Lung microvascular endothelial cell (primary cell): ENCODE results near the gene NXPH4. TPM values are rescaled to one million over a fixed set of nuclear protein-coding genes. Genes with fewer than 3 reads are reported as not detected.

Experiments
- DNase-seq, 2 donors: peaks; one replicate each; pipeline versions ENCODE4 v3.0.0 to v3.0.0-alpha.2; 2010; ENCODE audit warnings: low read depth in 2 of 2
- total RNA-seq: library from RNA; depleted of rRNA; stranded (reverse); fragments of >200 nt; gene quantifications from 2 replicates; pipeline ENCODE4 v1.2.1, GENCODE V29; 2014

Gene NXPH4
- total RNA-seq, 1 donor from 2014 or later = under 0.01 TPM

DNA sequence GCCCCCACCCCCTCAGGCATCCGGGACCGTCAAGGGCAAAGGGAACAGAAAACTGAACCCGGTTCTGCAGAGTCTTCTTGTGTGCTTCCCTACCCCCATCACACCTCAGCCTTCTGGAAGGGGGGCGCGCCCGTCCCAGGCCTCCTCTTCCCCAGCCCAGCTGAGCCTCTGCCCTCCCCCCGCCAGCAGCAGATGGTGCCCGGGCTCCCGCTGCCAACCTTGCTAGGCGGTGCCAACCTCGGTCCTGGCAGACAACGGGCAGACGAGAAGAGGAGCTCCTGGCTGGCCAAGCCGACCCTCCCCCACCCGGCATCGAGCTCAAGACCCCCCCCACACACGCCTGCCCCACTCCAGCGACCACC lies 25.7 kb downstream of the NXPH4 start:
- no peak for DNase-seq

DNA sequence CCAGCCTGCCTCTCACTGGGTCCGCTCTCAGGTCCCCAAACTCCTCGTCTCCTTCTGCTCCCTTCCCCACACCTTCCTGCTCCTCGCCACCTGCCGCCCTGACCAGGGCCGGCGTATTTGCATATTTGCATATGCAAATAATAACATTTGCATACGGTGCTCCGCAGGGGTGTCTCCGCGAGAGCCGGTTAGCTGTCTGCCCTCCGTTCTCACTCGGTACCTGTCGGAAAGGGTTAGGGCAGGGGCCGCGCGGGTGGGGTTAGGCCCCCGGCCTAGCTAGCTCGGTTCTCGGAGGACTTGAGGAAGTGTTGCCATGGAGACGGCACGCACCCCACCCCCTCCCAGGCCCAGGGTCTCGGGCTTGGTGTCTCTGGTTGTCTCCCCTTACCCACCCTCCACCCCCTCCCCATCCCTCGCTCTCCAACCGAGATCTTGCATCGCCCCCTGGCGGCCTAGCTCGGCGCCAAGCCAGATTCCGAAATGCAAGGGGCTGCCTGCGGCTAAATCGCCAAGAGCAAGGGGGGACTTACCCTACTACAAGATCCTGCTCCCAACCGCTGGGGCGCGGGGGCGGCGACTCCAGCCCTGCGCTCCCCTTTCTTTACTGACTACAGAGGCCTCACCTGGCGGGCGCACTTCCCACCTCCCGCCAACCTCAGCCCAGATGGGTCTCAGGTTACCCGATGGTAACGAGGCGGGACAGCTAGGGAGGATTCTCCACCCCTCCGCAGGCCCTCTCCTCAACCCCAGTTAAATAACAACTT lies 26.3 kb downstream of the NXPH4 start:
- DNase-seq = peak; percentile 51 to 64

DNA sequence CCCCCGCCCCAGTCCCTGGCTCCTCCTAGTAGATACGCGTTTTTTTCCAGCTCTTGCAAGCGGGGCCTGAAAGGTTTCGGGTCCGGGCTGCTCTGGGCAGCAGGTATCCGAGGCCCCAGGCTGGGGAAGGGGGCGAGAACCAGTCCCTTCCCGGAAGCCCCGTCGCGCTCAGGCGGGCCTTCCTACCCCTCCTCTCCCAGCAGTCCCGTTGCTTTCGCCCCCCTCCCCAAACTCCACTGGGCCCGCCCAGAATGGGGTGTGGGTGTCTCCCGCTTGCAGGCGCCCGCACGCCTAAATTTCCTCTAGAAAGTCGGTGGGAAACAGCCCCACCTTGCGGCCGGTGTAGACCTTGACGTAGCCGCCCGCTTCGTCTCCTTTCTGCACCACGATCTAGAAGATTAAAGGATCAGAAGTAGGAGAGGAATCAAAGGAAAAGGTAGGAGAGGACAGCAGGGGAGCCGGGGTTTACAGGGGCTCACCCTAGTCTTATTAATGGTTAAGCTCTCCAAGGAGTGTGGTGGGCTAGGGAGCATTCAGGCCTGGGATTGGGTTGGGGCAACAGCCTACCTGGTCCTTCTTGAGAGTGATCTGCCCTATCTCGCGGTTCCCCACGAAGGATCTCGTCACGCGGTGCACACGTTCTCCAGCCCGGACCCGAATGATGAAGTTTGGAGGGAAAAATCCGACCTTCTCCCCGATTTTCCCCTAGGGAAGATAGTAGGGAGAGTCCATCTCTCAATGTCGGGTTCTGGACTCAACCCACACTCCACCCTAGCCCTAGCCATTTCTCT lies 27.1 kb downstream of the NXPH4 start:
- peak; percentile 68 for DNase-seq

DNA sequence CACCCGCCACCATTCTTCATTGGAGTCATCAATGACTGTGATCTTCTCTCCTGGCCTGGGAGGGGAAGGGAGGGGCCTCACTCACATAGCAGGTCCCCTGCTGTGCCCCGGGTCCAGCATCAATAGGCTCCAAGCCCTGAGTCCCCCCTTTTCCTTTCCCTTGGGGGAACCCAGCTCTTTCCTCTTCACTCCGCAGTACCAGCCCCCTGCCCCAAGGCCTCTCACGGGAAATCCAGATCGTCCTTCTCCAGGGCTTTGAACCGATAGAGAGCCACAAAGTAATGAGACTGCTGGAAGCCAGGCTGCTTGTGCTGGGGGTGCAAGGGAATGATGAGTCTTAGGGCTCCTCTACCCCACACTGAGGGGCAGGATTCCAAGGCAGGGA lies 27.7 kb downstream of the NXPH4 start:
- no peak for DNase-seq

DNA sequence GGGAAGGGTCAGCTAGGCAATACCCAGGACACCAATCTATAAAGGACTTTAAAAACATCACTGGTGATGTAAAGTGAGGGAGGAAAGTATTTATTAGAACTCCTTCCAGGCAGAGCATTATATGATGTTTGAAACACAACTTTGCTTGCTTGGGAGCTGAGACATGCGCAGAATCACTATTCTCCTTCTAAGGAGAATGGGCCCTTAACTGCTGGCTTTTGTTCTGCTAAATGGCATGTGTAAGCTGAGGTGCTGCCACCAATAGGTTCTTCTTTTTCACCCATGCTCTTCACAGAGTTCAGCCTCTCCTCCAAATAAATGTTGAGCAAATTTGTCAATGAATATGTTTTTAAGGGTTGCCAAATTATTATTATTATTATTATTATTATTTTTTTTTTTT lies 30.4 kb downstream of the NXPH4 start:
- no peak for DNase-seq

DNA sequence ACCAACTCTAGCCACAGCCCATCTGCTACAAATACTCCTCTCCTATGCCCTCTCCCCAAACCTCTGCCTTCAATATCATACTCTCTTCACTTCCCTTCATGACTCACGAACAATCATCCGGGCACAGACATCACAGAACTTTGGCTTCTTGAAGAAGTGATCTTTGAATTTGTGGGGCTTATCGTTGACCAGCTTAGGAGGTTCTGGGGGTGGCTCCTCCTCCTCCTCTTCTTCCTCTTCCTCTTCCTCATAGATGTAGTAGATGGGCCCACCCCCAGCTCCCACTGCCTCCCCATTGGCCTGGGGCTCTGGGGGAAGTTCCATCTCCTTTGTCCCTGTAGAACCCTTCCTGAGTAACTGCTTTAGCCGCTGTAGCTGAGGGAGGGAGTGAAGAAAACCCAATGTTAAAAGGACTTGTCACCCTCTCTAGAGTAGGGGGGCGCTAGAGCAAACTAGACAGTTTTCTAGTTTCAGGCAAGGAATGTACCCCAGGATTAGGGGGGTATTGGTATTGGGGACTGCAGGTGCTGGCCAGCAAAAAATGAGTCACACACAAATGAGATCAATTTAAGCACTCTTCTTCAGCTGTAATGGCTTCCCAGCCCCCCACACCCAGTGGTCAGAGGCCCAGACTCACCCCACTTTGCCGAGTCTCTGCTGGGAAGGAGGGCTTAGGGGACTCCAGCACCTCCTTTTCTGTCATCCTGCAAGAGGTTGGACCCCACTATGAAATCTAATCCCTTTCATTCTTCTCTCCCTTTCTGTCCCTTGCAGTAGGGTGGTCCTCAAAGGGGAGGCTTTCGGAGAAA lies 32.5 kb downstream of the NXPH4 start:
- peak in 1 of 2 donors; percentile 21 for DNase-seq

DNA sequence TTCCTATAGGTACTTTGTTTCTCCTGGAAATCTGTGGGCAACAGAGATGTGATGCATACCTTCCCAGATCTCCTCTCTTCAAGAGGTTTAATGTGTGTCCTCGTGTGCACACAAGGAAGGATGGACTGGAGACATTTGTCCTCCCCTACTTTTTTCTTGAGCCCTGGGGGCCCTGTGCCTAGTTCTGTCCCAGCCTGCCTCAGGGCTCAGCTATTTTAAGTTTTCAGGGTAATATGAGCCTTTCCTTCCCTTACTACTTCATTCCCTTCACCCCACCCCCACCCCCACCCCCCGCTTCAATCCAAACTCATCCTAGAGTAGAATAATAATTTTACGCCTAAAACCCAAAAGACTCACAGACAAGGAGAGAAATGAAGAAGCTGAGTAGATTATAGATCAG lies 33.9 kb downstream of the NXPH4 start:
- DNase-seq = no peak

DNA sequence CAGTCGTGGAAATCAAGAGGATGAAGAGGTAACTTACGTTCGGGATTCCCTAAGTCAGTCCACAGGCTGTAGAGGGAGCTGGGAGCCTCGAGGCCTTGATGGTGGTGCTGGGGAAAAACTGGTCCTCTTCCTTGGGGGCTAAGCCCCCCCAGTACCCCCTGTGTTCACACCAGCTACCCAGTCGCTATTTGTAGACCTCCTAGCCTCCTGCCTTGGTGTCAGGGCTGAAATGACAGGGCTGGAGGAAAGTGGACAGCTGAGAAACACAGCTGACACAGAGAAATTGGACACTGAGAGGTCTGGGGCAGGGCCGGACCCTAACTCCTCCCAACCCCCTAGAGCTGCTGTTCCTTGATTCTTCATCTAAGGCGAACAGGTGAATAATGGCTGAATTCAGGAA lies 34.4 kb downstream of the NXPH4 start, which contains the start of gene STAC3:
Gene STAC3 (minus strand): TSS at position 232 of the 400 bp plus-strand sequence. CDS start 1,551 bp downstream, outside the sequence.
- no peak for DNase-seq

DNA sequence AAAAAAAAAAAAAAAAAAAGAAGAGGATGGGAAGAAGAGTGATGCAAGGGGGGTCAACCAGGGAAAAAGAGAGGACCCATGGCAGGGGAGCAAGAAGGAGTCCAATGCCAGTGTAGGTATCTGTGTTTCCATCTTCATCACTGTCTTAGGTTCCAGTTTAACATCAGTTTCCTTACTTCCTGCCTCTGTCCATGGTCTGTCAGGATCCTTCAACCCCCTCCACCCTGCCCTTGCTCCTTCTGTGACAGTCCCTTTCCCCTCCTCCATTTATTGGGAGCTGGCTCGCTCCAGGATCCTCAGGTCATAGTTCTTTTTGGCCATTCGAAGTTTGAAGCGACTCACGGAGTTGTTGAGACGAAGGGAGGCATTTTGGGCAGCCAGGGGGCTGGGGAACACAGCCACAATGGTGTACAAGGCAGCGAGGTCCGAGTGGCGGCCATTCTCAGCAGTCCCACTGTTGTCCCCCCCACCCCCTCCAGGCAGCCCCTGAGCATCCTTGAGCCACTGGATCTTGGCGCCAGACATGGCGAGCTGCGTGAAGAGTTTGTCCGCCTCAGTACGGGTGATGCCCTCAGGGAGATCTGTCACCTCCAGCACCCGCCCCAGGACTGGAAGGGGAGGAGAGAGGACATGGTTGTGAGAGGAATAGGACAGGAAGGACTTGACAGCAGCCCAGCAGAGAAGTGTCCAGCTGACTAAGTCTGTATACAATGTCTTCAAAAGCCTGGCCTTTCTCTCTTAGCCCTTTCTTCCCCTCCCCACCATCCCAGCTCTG lies 38.1 kb downstream of the NXPH4 start:
- DNase-seq = no peak

DNA sequence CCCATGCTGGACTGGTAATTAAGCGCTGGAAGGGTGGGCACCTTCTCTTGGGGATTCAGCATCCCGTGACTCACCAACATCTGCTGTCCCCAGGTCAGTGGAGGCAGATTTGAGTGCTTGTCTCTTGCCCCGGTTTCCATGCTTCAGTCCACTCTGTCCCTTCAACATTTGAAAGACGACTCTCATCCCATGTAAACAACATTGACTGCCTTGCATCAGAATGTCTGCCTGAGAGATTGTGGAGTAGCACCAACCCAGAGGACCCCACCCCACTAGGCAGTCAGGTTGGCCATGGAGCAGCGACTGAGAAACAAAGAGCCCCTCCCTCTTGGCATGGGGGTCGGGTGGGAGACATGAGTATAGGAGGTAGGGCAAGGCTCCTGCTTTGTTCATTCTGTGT lies 39.3 kb downstream of the NXPH4 start:
- DNase-seq = no peak

DNA sequence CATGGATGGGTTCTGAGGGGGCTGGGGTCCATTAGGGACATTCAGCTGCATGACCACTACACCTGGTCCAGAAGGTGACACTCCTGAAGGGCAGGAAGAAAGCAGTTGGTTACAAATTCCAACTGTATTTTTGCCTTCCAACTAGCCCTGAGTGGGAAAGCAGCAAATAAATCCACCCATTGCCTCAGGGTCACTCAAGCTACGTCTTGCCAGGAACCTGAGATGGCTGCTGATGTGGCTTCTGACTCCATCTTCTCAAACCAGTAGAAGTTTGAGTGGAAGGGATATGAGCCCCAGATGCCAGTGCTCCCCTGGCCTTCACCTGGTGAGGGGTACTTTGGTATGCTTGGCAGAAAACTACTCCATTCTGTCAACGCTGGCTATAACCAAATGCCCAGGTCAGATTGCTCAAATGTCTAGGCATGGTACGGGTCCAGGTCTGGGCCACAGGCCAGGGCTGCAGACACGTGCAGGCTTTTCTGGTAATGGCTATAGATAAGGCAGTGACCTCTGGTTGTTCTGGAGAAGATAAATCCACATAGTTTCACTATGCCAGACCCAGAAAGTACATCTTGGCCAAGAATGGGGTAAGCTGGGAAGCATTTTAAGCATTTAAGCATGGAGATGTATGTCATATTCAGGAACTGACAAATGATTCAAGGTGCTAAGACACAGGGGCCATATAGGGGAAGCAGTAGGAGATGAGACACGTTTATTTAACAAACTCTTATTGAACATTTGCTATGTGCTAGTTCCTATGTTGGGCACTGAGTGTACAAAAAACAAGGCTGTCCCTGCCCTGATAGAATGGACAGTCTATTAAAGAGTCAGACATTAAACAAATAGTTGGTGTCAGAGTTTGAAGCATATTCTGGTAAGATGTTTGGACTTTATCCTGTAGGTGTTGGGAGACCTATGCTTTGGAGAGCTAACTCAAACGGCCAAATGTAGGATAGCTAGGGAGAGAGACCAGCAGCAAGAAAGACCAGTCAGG lies 42.7 kb downstream of the NXPH4 start:
- DNase-seq = no peak

DNA sequence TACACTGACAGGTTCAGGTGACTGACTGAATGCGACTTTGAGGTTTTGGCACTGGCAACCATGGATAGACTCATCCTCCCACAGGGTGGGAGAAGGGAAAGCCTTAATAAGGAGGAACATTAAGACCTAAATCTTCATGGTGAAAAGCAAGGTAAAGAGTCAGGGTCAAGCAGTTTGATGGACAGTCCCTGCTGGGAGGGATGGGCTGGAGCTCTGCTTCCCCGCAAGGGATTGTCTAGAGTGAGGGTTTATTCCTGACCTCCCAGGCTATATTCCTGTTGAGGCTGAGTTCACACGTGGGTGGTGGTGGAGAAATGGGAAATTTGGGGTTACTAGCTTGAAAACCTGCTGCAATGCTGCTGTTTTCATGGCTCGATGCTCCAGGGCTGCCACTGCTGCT lies 43.8 kb downstream of the NXPH4 start:
- no peak for DNase-seq

DNA sequence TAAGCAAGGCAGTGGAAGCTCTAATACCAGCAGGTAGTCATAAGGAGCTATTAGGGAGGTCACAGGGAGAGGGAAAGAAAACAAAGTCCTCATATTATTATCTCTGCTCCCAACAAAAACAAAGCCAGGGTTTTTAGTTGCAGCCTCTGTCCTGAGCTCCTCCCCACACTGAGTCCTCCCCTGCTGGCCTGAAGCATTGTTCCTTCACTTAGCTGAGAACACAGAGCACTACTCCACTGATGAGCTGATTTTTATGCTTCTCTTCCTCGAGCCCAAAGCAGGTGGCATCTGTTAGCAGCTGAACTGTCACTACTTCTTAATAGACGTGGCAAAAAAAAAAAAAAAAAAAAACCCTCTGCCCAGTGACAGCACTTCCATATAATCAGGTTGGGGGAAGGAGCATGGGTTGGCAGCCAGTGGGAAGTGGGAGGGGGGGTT lies 44.9 kb downstream of the NXPH4 start:
- no peak for DNase-seq

DNA sequence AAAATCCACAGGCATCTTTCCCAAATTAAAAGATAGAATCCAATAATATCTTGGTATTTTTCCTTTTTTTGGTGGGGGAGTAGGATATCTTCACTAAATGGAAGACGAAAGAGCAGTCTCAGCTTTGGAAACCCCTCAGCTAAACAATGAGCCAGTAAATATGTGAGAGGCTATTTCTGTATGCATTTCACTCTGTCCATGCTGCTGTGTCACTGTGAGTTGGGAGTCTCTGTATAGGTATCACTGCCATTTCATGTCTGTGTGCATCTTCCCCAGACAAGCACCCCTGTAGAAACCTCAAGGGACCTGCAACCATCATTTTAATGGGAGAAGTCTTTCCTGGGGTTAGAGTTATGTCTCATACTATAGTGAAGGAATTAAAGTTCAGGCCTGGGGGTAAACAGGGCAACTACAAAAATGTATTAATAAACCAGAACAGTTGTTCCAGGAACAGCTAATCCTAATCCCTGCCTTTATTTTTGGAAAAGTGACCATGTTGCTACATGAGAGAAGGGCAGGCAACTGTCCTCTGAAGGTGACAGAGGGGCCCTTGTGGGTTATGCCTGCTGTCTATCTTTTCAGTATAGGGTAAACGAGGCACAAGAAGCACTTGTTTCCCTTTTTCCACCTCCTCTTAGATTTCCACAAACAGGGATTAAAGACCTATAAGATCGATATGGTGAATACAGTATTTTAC lies 45.7 kb downstream of the NXPH4 start:
- no peak for DNase-seq

DNA sequence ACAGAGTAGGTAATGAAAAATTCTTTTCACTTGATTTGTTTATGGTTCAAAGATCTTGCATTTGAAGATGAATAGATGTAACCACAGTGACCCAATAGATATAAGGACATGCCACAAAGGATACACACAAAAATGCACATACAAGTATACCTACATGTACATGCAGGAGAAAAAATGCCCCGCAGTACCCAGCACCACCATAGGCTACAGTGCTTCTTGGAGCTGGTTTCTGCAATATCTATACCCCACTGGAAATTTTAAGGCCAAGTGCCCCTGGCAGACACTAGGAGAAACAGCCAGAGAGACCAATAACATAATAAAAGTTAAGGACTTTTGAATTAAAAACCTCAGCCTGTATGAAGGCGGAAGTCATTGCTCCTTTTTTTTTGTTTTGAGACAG lies 46.5 kb downstream of the NXPH4 start:
- no peak for DNase-seq

DNA sequence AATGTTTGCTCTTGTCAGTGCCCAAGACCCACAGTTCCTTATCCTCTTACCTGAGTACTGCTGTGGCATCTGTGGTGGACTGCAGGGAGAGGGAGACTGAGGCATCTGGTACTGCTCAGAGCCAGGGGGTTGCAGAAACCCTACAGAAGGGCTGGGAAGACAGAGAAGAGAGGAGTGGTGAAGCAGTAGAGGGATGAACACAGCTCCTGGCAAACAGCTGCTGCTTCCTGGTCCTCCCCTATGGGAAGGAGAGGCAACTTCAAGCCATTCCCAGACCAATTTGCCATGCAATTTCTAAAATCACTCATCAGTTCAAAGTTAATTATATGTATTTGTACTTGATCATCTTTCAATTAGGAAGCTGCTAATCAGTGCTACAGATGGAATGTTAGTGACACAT lies 50.1 kb downstream of the NXPH4 start:
- DNase-seq = no peak

DNA sequence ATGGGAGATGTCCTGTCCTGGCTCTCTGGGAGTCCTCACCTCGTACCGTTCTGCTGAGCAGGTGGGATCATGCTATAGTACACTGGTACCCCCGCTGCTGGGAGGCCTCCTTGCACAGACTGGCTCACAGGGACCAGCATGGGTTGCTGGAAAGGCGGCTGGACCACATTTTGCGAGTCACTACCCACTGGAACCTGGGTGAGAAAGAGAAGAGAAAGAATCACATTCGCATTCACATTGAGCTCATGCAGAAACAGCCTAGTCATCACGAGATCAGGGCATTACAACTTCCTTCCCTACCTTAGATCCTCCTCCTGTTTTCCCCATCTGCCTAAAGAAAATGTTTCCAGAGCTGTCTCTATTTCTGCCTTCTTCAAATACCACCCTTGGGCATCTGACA lies 51.7 kb downstream of the NXPH4 start:
- peak in 1 of 2 donors; percentile 28 for DNase-seq

DNA sequence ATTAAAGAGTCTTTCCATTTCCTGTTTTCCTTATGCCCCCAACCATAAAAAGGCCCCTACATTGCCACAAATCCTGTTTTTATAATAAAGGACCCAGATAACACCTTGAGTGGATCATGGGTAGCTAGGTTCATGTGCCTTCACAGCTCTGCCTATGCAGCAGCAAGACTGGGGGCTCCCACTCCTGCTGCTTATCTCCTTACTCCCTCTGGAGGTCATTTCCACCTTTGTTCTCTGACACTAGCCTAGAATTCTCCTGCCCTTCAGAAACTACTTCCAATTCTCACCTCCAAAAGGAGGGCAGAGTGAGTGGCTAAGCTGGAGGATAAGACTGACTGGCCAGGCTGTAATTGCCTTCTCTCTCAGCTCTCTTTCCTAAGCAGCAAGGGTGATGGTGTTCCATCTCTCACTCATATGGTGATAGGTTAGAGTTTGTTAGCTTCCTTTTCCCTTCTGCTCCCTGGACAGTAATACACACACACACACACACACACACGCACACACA lies 54.4 kb downstream of the NXPH4 start:
- peak in 1 of 2 donors; percentile 32 for DNase-seq
